Activated CD8-positive, alpha-beta memory T cell treated with anti-CD3 and anti-CD28 coated beads, Interleukin-2, amount 50 U/mL, for 48 hours (primary cell): ENCODE data around the gene RCAN2.
"Not testable (repeated sequence)": the region's sequence is repeated elsewhere in the genome, so short reads cannot be mapped to it uniquely, and the experiment has no call there.

Experiments used
- DNase-seq: peaks from one replicate; pipeline ENCODE4 v3.0.0-alpha.2; 2020

Gene RCAN2

DNA sequence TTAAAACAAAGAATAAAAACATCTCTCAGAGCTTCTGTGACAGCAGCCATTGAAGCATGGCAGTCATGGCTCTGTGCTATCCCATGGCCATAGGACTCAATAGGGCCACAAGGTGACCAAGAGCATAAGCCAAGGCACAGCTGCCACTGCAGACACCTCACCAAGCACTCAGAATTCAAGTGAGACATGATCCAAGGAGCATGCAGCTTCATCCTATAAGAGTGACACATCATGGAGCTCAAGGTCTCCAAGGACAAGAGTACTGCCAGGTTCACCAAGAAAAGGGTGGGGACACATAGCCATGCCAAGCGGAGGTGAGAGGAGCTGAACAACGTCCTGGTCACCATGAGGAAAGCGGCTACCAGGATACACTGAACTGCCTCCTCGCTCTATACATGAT is 53.0 kb downstream of the RCAN2 start:
- no peak for DNase-seq

DNA sequence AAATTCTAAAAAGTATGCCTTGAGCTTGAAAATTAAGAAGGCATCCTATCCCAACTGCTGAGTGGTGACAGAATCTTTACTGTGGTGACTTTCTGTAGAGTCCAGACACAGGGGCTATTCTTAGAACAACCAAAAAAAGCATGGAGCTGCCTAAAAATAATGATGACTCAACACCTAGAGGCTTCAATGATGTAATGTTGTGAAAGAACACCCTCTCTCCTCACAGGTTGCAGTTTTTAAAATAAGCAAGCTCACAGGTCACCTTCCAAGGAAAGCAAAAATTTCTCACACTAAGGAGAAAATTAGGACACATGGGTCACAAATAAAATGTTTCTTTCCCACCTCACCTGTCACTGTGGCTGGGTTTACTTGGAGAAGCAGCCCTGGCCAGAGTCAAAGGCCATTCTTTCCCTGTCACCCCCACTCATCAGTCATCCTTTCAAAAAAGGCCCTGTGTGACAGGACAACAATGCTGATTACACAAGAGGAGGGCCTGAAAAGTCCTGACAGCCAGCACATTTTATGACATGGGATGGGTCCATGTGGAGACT is 53.5 kb downstream of the RCAN2 start:
- no peak for DNase-seq

DNA sequence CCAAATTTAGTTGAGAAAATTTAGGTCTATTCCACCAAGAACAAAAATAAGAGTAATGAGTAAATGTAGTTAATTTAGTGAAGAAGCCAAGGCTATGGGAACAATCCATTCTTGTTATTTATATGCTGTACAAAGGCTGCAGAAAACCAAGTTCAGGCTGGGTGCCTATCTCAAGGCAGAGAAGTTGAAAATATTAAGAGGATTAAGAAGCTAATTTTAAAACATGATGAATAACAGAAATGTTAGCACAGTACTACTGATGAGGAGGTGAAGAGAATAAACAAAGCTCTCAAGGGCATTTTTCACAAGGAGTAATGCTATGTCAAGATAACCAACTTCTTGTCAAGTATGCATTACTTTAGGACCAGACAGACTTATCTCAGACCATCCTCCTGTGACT is 68.6 kb downstream of the RCAN2 start:
- DNase-seq: no peak

DNA sequence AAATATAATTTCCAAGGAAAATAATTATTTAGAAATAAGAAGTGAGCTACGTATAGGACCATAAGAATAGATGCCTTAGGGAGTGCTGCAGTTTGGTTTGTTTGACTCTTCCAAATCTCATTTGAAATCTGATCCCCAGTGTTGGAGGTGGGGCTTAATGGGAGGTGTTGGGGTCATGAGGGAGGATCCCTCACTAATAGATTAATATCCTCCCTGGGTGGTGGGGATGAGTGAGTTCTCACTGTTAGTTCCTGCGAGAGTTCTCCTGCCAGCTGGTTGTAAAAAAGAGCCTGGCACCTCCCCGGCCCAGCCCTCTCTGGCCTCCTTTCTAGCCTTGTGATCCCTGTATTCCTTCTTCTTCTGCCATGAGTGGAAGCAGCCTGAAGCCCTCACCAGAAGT is 69.3 kb downstream of the RCAN2 start:
- DNase-seq: no peak

DNA sequence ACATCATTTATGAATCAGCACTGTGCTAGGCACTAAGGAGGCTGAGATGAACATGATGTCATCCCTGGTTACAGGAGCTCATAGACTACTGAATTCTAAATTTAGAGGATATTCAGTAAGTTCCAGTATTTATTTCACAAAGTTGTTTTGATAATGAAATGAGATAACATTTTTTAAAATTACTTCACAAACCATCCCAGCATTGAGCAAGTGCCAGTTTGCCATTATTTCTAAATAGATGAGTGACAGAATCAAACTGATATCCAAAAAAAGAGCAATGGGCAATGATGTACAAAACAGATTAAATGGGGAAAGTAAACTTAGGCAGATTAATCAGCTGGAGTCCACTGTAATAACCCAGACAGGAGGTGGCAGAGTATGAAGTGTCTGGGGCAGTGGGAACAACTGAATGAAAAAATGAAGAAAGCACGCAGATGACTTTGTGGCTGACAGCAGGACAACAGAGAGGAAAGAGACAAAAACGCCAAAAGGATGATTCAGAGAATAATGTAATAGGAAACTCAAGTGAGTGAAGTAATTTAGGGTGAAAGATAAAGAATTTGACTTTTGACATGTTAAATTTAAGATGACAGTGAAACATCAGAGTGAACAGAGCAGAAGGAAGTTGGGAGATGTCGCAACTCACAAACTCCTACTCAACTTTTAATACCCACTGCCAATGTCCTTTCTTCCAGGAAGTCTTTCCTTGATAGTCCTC is 70.2 kb downstream of the RCAN2 start:
- DNase-seq: no peak

DNA sequence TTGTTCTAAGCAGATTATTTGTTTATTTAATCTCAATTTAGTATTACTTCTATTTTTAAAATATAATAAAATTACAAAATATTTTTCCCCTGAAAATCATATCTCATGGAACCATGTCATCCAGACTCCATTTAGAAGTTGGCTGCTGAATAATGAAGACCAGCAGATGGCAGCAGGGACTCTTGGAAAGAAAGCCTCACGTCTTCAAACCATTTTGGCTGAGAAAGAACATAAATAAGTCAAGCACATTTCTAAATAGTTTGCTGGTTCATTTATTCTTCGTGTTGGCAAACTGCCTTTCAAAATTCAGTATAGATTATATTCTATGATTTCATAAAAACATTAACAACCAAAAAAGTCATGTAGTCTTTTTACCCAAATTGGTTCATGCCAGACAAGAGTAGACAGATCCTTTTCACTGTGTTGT is 71.7 kb downstream of the RCAN2 start:
- DNase-seq: no peak

DNA sequence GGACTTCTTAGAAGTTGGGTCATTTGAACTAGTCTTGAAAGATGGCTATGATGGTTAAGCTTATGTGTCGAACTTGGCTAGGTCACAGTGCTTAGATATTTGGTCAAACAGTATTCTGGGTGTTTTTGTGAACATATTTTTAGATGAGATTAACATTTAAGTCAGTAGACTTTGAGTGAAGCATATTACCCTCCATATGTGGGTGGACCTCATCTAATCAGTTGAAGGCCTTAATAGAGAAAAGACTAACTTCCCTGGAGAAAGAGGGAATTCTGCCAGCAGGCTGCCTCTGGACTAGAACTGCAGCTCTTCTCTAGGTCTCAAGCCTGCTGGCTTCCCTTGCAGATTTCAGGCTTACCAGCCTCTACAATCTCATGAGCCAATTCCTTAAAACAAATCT is 76.9 kb downstream of the RCAN2 start:
- DNase-seq: no peak

DNA sequence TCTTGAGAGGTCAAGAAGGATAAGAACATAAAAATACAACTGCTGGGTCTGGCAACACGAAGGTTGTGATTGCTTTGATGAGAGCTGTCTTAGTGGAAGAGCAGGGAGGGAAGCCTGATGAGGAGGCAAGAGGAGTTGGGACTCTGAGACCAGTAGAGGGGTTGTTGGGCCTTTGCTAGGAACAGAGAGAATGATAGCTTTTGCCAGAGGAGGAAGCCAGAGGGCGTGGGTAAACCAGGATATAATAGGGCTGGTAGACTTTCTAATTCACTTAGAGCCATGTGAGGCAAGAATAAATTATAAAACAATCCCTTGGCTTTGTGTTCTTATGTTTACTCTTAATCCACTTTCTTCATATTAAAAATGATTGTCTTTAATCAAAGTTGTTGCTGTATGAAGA is 78.6 kb downstream of the RCAN2 start:
- no peak for DNase-seq

DNA sequence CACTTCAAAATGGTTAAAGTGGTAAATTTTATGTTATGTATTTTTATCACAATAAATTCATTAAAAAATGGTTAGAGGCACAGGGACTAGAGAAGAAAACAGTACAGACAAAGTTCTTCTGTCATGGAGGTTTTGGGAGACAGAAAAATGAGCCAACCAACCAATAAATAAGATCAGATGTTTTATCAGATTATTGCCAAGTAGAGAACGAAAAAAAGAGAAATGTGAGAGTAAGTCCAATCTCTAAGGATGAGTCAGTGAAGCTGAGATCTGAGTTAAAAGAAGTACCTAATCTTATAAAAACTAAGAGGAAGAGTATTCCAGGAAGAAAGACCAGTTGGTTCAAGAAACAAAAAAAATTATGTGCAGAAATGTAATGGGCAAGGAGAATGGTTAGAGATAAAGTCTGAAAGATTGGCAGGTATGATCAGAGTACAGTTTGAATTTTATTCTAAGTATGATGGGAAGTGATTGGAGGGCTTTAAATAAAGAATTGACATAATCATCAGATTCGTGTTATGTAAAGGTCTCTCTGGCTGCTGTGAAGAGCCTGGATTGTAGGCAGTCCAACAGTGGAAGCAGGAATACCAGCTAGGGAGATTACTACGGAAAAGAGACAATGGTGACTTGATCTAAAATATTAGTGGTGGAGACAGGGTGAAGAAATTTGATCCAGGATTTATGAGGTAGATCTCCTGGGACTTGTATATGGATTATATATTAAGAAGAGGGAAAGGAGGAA is 79.6 kb downstream of the RCAN2 start:
- DNase-seq: no peak

DNA sequence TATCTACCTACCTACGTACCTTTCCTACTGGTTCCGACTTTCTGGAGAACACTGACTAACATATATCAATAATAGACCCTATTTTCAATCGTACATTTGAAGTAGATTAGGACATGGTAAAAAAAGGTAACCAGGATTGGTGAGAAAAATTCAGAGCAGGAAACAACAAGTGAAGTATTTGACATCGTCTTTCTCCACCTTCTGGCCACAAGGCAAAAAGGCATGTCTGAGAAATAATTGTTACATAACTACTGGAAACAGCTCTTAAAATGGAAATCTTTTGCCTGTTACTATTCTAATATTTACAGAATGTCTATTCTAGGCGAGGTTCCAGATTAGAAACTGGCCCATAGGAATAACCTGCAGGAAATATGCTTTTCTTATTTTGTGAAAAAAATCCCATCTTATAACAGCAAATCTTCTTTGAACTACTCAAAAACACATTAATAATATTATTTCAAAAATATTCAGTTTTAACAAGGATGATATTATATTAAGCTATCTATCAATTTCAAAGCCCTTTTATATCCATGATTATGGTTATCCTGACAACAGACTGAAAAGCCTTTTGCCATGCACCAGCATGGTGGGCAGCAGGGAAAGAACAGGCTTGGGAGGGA is 80.8 kb downstream of the RCAN2 start:
- DNase-seq: no peak

DNA sequence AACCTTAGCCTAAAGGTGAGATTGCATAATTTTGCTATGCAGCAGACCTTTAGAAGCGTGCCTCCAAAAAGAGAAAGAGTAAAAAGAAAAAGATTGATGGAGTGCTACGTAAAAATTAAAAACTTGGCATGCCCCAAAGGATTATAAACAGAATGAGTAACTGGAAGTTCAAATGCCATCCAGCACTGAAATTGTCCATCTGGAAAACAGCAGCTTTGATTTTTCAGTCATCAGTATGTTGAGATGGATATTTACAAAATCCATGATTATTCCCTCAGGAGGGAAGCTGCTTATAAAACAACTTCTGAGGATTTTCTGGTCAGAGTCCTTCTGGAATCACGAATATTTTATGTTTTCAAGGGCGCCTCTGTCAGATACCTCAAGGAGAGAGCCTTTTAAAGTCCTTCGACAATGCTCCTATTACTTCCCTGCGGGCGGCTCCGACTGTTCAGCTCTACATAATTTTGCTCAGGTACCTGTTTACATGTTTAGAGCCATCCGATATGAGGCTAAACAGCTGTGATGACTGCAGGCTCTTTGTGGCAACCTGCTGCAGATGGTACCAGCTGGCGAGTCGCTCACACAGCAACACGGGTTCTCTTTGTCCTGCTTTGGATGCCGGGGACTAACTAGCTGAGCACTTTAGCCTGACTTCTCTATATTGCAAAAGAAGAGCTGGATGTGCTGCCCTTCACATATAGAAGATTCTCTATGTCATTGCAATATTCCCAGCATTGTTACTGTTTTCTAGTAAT is 83.3 kb downstream of the RCAN2 start:
- DNase-seq: no peak

DNA sequence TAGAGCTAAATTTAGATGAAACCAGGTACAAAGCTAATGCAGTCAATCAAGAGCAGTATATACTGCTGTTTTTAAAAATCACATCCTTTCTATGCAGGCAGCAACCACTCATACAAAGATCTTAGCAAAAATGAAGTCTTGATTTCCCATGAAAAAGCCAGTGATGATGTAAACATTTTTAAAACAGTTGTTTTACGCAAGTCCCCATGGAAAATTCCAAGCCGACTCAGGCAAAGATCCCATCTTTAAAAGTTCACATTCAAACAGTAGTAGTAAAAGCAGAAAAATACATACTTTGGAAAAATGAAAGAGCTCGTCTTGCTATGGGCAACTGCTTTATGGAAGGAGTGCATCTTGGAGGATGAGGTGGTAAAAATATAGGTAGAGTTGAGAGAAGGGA is 84.0 kb downstream of the RCAN2 start:
- DNase-seq: no peak

DNA sequence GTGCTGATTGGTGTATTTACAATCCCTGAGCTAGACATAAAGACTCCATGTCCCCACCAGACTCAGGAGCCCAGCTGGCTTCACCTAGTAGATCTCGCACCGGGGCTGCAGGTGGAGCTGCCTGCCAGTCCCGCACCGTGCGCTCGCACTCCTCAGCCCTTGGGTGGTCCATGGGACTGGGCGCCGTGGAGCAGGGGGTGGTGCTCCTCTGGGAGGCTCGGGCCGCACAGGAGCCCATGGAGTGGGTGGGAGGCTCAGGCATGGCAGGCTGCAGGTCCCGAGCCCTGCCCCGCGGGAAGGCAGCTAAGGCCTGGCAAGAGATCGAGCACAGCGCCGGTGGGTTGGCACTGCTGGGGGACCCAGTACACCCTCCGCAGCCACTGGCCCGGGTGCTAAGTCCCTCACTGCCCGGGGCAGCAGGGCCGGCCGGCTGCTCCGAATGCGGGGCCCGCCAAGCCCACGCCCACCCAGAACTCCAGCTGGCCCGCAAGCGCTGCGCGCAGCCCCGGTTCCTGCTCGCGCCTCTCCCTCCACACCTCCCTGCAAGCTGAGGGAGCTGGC is 85.5 kb downstream of the RCAN2 start:
- DNase-seq: not testable (repeated sequence)

DNA sequence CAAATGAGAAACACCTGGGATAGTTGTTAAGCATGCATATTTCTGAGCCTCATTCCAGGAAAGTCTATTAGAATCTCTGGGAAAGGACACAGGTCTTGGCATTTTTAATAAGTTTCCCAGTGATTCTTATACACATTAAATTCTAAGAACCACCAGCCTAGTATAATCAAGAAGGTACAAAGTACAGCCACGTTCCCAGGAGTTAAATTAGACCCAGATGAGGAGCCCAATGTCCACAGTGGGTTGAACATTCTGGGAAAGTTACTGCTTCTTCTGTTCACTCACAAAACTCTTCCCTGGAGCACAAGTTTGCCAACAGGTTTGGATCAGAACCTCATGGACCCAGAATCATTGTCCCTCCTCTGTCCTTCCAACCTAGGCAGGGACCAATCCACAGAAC is 90.4 kb downstream of the RCAN2 start:
- DNase-seq: no peak

DNA sequence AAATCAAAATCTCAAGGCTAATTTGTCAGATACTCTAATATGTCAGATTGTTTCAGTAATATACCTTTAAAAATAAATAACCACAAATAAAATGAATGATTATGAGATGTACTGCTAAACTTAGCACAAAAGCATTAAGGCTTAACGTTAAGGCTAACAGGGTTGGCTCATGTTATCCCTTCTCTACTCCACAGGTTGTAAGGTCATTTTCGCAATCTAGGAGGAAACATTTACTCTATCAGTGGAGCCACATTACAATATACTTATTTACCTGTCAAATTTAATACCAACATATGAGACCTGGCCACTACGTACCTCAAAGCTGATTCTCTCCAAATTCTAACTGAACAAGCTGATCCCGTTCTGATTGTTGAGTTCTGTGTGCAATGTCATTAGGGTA is 95.7 kb downstream of the RCAN2 start:
- DNase-seq: no peak

DNA sequence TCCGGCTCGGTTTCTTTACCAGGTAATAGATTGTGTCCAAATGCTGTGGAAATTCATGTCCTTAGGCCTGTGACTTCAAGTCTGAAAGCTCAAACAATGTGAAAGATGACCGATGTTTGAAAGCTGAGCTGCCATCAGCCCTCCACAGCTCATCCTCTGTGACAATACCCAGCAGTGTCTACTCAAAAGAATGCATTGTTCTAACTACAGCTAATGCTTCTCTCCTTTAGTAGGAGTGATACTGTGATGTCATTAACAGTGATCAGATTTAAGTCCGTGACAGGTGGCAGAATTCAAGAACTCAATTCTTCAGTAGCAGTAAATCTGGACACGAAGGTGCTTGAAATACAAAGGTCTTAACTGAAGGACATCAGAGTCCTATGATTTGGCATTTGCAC is 97.3 kb downstream of the RCAN2 start:
- no peak for DNase-seq

DNA sequence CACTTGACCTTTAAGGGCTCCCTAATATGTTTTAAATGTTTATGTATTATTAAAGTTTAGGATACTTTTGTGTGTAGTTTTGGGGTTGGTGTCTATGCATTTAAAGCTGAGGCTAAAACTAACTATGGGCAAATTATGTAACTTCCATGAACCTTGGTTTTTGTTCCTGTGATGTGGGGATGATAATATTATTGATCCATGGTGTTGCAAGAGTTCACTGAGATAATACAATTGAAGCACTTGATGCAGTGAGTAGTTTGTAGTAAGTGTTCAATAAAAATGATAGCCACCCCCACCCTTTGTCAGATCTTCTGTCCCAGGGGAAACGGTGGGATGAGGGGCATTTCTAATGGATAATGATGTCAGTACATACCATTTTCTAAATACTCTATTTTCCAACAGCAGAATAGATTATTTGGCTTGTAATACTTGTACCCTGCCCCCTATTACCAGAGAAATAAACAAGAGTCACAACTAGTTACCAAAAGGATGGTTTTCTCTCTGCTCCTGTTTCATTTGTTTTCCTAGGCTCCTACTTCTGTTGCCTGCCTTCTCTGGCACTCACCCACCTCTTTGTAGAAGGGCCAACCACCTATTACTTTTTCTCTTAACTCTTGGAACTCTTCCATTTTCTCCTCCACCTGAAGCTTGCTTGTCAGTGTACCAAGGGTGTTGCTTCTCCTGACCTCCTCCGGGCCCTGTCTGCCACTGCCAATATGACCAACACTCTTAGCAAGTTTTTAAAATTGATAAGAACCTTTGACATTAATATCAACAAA is 97.9 kb downstream of the RCAN2 start:
- no peak for DNase-seq

DNA sequence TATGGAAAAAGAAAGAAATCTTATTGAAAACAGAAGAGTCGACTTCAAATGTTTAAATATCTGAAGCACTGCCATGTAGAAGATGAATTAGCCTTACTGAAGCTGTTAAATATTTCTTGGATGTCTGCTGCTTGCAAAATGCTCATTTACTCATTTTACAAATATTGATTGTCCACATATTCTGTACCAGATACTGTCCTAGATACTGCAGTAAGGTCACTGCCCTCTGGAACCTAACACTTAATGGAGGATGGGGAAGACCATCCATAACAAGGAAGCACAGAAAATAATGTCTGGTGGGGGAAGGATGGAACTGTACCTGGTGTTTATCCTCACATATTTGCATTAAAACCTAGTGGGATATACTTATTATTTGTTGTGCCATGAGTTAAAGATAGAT is 99.0 kb downstream of the RCAN2 start:
- DNase-seq: no peak

DNA sequence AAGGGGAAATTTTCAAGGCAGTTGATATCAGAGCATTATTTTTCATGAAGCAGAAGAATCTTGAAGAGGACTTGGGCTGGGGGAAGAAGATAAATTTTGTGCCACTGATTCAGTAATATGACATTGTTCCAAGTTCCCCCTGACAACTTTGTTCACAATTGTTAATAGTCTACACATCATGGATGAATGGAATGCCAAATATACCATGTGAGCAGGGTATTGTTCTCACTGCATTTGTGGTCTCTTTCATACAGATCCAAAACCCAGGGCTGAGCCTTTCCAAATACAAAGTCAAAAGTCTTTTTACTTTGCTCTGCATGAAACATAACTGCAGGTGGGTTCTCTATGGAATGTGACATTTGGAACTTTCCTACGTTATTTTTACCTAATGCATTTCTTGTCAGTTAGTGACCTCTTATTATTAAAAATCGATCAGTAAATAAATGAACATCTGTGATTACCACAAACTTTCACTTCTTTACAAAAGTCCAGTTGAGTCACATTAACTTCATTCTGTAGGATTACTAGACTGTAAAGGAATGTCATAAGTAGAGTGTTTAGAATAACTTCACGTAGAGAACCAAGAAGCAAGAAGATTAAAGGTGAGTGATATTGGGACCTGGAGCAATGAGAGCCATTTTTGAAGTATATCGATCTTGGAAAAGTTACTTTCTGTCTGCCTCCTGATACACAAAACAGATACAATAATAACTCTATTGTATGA is 100.9 kb downstream of the RCAN2 start:
- DNase-seq: no peak

DNA sequence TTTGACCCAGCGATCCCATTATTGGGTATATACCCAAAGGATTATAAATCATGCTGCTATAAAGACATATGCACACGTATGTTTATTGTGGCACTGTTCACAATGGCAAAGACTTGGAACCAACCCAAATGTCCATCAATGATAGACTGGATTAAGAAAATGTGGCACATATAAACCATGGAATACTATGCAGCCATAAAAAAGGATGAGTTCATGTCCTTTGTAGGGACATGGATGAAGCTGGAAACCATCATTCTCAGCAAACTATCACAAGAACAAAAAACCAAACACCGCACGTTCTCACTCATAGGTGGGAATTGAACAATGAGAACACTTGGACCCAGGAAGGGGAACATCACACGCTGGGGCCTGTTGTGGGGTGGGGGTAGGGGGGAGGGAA is 103.5 kb downstream of the RCAN2 start:
- not testable (repeated sequence) for DNase-seq

DNA sequence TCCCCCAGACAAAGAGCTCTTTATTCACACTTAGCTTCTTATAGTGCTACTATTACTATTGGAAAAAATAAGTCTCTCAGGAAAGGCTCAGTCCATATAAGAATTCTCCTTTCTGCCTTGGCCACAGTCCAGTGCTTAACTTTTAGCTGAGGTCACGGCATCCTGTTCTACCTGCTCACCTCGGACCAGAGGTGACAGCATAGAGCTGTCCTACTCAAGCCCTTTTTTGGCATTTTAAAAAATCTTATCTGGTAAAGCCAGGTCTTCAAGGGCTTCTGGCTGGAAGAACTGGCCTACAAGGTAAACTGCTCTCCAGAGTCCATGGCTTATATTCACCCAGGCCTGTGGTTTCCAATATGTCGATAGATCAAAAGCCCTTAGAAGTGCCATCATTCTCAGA is 109.7 kb downstream of the RCAN2 start:
- no peak for DNase-seq
